Measurements from ENCODE around the gene SLC2A4RG. TPM values are rescaled to one million over a fixed set of nuclear protein-coding genes. Genes with fewer than 3 reads are reported as not detected.

The SLC2A4RG gene
- total RNA-seq, 4 donors from 2014 or later, result 26.0 to 55.9 (median 39.3) TPM

- no peak for TF ChIP-seq POLR2A (IDR thresholded peaks at IDR 0.05)
- TF ChIP-seq CTCF (IDR thresholded peaks at IDR 0.05), result no peak
- DNase-seq, result no peak
- peaks cover 18 to 20% of the 10 kb centered on the region in 2 donors for H3K4me1 ChIP-seq
- peaks cover 0 to 19% of the 10 kb centered on the region in 2 donors for H3K36me3 ChIP-seq
- peak overlapping the region in 1 of 3 donors; percentile 28 for H3K27ac ChIP-seq
- no peaks in the 10 kb centered on the region for H3K27me3 ChIP-seq
- H3K4me3 ChIP-seq (replicated peaks in 1 of 3), result peak overlapping the region in 1 of 3 donors; percentile 88
- intact Hi-C loops (cut with DNase I), result no loop called here
- WGBS, 2 donors, result 79 to 83% methylated on average over 12 of the region's 12 CpGs
- no peaks in the 10 kb centered on the region for H3K9me3 ChIP-seq
Observed at GRCh38 chr20:63706027-63706695, 33.4 kb upstream of the SLC2A4RG start.

- peak overlapping the region; percentile 80 to 93 (median 88) for H3K4me3 ChIP-seq (replicated peaks in 1 of 3)
- no peak for TF ChIP-seq POLR2A (IDR thresholded peaks at IDR 0.05)
- TF ChIP-seq CTCF (IDR thresholded peaks at IDR 0.05), result peak in 3 of 6 experiments; percentile 17 to 28 (median 20)
- H3K9me3 ChIP-seq, result no peaks in the 10 kb centered on the region
- H3K27ac ChIP-seq, result peak overlapping the region; percentile 59 to 80 (median 76)
- H3K4me1 ChIP-seq, result peaks cover 18 to 20% of the 10 kb centered on the region in 2 donors
- intact Hi-C loops (cut with DNase I), result no loop called here
- 13% methylated on average over 15 to 29 of the region's 56 CpGs for WGBS, 2 donors
- peaks cover 4 to 20% of the 10 kb centered on the region in 2 donors for H3K36me3 ChIP-seq
- DNase-seq, result peak; percentile 42
- no peaks in the 10 kb centered on the region for H3K27me3 ChIP-seq
Observed at GRCh38 chr20:63706852-63707557, 32.6 kb upstream of the SLC2A4RG start.

GRCh38 chr20:63707558-63708300 is 31.8 kb upstream of the SLC2A4RG start, which contains the start of the genes ARFRP1 and ZGPAT:
Gene ARFRP1, minus strand, starts transcription at chr20:63707976. Its CDS starts 885 bp downstream, at chr20:63707091.
Gene ZGPAT, plus strand, starts transcription at chr20:63708039. Its CDS starts 542 bp downstream, at chr20:63708581.
- peaks cover 18 to 20% of the 10 kb centered on the region in 2 donors for H3K4me1 ChIP-seq
- H3K4me3 ChIP-seq (replicated peaks in 1 of 3), result peak within 1 kb of the TSS; percentile 80 to 93 (median 88)
- intact Hi-C loops (cut with DNase I), result no loop called here
- peak in 1 of 6 experiments; percentile 17 for TF ChIP-seq CTCF (IDR thresholded peaks at IDR 0.05)
- TF ChIP-seq POLR2A (IDR thresholded peaks at IDR 0.05), result peak in 1 of 2 donors; percentile 62
- peaks cover 8 to 27% of the 10 kb centered on the region in 2 donors for H3K36me3 ChIP-seq
- no peaks in the 10 kb centered on the region for H3K27me3 ChIP-seq
- no peaks in the 10 kb centered on the region for H3K9me3 ChIP-seq
- WGBS, 2 donors, result no CpG with 5 or more reads among the region's 98 CpGs
- peak; percentile 87 to 89 for DNase-seq
- H3K27ac ChIP-seq, result peak within 1 kb of the TSS; percentile 59 to 80 (median 76)

GRCh38 chr20:63708301-63709148 is 31.1 kb upstream of the SLC2A4RG start:
- intact Hi-C loops (cut with DNase I), result no loop called here
- no peak for DNase-seq
- H3K9me3 ChIP-seq, result no peaks in the 10 kb centered on the region
- 35 to 36% methylated on average over 35 to 42 of the region's 67 CpGs for WGBS, 2 donors
- peak overlapping the region; percentile 80 to 93 (median 88) for H3K4me3 ChIP-seq (replicated peaks in 1 of 3)
- H3K36me3 ChIP-seq, result peaks cover 8 to 28% of the 10 kb centered on the region in 2 donors
- no peaks in the 10 kb centered on the region for H3K27me3 ChIP-seq
- TF ChIP-seq POLR2A (IDR thresholded peaks at IDR 0.05) (no peak), CTCF (IDR thresholded peaks at IDR 0.05) (no peak)
- H3K27ac ChIP-seq, result peak overlapping the region in 2 of 3 donors; percentile 15 to 80
- H3K4me1 ChIP-seq, result peaks cover 18 to 20% of the 10 kb centered on the region in 2 donors
